BJ (cell line): Measurements from ENCODE around the gene ACSS2. TPM values are rescaled to one million over a fixed set of nuclear protein-coding genes. Genes with fewer than 3 reads are reported as not detected.

ENCODE experiments used
- CTCF ChIA-PET: fragments of 350-600 bp; formaldehyde crosslinking; extraction: SDS; loops from one replicate; lab custom pipeline; 2021; ENCODE audit warnings: antibody characterized with exemption, inconsistent platforms; lab: Yijun Ruan, JAX
- POLR2A ChIA-PET: fragments of 300-600 bp; sonication (Branson Sonifier 250); formaldehyde crosslinking; extraction: SDS; loops from one replicate; lab custom pipeline; 2021; ENCODE audit warnings: antibody characterized with exemption; lab: Charles Lee
- DNase-seq: peaks from one replicate; pipeline ENCODE4 v3.0.0-alpha.2; 2011; ENCODE audit warnings: low read depth
- H3K27me3 ChIP-seq: 2 replicates; pipeline ENCODE4 v1.6.0; 2011; ENCODE audit warnings: low read length; ENCODE audit not compliant: control insufficient read depth, insufficient read depth
- H3K36me3 ChIP-seq: 2 replicates; pipeline ENCODE4 v1.5.1; 2011; ENCODE audit warnings: low read length; ENCODE audit not compliant: control insufficient read depth, insufficient read depth
- H3K4me3 ChIP-seq: 2 replicates; pipeline ENCODE4 v1.5.1; 2011; ENCODE audit warnings: low read depth, mild to moderate bottlenecking, control low read depth, low read length
- CTCF ChIP-seq: IDR thresholded peaks from 2 replicates; pipeline ENCODE4 v1.5.1; 2011; ENCODE audit warnings: low read depth, mild to moderate bottlenecking, control low read depth, inconsistent platforms, low read length, moderate library complexity; ENCODE audit not compliant: insufficient read depth
- polyA minus RNA-seq: library from RNA; depleted of rRNA, polyadenylated mRNA; stranded (reverse); fragments of >200 nt; gene quantifications from 2 replicates; pipeline ENCODE4 v1.2.3, GENCODE V29; 2011; rRNA and poly(A)+ RNA removed
- polyA plus RNA-seq: library from polyadenylated mRNA; depleted of rRNA; stranded (reverse); fragments of >200 nt; gene quantifications from 2 replicates; pipeline ENCODE4 v1.2.3, GENCODE V29; 2011; rRNA removed

ACSS2 gene
- polyA plus RNA-seq = 29.3 and 32.1 TPM in 2 replicates
- polyA minus RNA-seq = 34.6 and 67.9 TPM in 2 replicates

GRCh38 chr20:34876406-34877282 lies at the start of gene ACSS2:
ACSS2 (plus strand) TSS chr20:34876612; CDS start chr20:34876646, 34 bp downstream.
- no peaks in the 10 kb centered on the region for H3K36me3 ChIP-seq
- H3K27me3 ChIP-seq = no peaks in the 10 kb centered on the region
- ChIA-PET CTCF (interaction anchor here (0.5 to 5.1 kb wide), 12 partner anchors 11 to 458 kb away, joined by 3 to 61 read pairs (median 3); partner anchors contain the start of genes GSS and MYH7B), POLR2A (interaction anchor here (0.6 to 0.7 kb wide), 4 partner anchors 51 to 395 kb away, joined by 3 to 26 read pairs (median 13); no protein-coding TSS in a partner anchor)
- DNase-seq = no peak
- no peak for TF ChIP-seq CTCF
- peak within 1 kb of the TSS; percentile 78 for H3K4me3 ChIP-seq

GRCh38 chr20:34829191-34829590 lies 47.2 kb upstream of the ACSS2 start:
- CTCF ChIA-PET = no interaction called here

GRCh38 chr20:34831936-34832335 lies 44.5 kb upstream of the ACSS2 start:
- CTCF ChIA-PET = interaction anchor here (1.2 kb wide), 1 partner anchor 12 kb away, joined by 3 read pairs; no protein-coding TSS in a partner anchor
- no peaks in the 10 kb centered on the region for H3K36me3 ChIP-seq
- H3K4me3 ChIP-seq = no peak overlapping the region
- no peak for TF ChIP-seq CTCF
- DNase-seq = no peak
- POLR2A ChIA-PET = no interaction called here
- peaks cover 2% of the 10 kb centered on the region; the same call in 1 of the 2 replicates for H3K27me3 ChIP-seq

More at GRCh38 chr20:34829191-34829590, 47.2 kb upstream of the ACSS2 start:
- Histone ChIP-seq H3K4me3 (no peak overlapping the region), H3K36me3 (no peaks in the 10 kb centered on the region), H3K27me3 (peaks cover 2% of the 10 kb centered on the region; the same call in 1 of the 2 replicates)
- TF ChIP-seq CTCF = no peak
- POLR2A ChIA-PET = no interaction called here
- no peak for DNase-seq

- Histone ChIP-seq H3K4me3 (no peak overlapping the region), H3K36me3 (no peaks in the 10 kb centered on the region), H3K27me3 (peaks cover 2% of the 10 kb centered on the region; the same call in 1 of the 2 replicates)
- CTCF ChIA-PET = interaction anchor here (0.8 to 1.8 kb wide), 5 partner anchors 10 to 297 kb away, joined by 3 to 5 read pairs (median 4); partner anchors contain the start of gene GGT7
- POLR2A ChIA-PET = no interaction called here
- TF ChIP-seq CTCF = no peak; the same call in 1 of the 2 replicates
- no peak for DNase-seq
These were observed 41.9 kb upstream of the ACSS2 start for GRCh38 chr20:34834459-34834893.

GRCh38 chr20:34842143-34842542 lies 34.3 kb upstream of the ACSS2 start:
- POLR2A ChIA-PET = no interaction called here
- no peak for TF ChIP-seq CTCF

More at GRCh38 chr20:34842143-34842542, 34.3 kb upstream of the ACSS2 start:
- no peaks in the 10 kb centered on the region for H3K36me3 ChIP-seq
- H3K4me3 ChIP-seq = no peak overlapping the region
- CTCF ChIA-PET = no interaction called here
- H3K27me3 ChIP-seq = no peaks in the 10 kb centered on the region
- no peak for DNase-seq
